ENCODE data around the gene KIF9.

DNA sequence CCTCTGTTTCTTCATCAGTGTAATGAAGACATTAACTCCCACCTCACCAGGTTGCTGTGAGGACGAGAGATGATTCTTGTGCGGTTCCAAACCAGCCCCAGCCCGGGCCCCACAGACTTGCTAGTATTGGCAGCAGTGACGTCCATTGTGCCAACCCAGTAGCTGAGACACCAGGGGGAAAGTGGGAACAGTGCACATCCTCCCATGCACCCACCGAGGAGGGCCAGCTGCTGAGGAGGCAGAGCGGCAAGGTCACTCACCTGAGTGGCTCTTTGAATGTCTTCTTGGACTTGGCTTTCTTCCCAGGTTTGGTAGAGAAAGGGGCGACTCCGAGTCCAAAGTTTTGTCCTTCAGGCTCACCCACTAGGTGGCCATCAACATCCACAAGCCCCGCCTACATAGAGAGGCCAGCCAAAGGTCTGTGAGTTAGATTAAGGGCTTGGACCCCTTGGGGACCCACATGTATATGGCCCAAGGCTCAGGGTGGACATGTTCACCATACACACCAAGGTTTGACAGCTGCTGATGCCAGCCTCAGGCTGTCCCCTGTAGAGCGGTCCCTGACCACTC, 38.0 kb downstream of the KIF9 start:
- TF ChIP-seq CTCF (IDR thresholded peaks at IDR 0.05; ENCODE audit: insufficient read depth, low read depth, low read length) (no peak), EZH2 (IDR thresholded peaks at IDR 0.05; ENCODE audit: insufficient read depth, low read length) (no peak)

Data from astrocyte (in vitro differentiated cells and primary cell).